OCI-LY1 (cell line): ENCODE data around the gene PPM1E.

Experiments
- H2AFZ ChIP-seq: fragments of 200-600 bp; sonication (generic), shearing (Covaris generic); 2 replicates; pipeline ENCODE4 v1.6.0; 2014; ENCODE audit warnings: antibody characterized with exemption, mild to moderate bottlenecking, low read length
- H3F3A ChIP-seq: fragments of 200-600 bp; sonication (generic), shearing (Covaris generic); 2 replicates; pipeline ENCODE4 v1.6.0; 2014; ENCODE audit warnings: mild to moderate bottlenecking, antibody characterized with exemption, low read length, moderate library complexity; ENCODE audit not compliant: insufficient read depth
- H3K27ac ChIP-seq: fragments of 200-600 bp; sonication (generic); 2 replicates; pipeline ENCODE4 v1.5.1; 2014; ENCODE audit warnings: low read length, mixed run types, mild to moderate bottlenecking, low read depth; ENCODE audit not compliant: poor library complexity, severe bottlenecking
- H3K27me3 ChIP-seq: fragments of 200-600 bp; sonication (generic); 2 replicates; pipeline ENCODE4 v1.6.0; 2014; ENCODE audit warnings: antibody characterized with exemption, mild to moderate bottlenecking, low read length, moderate library complexity; ENCODE audit not compliant: insufficient read depth
- H3K36me3 ChIP-seq: fragments of 200-600 bp; sonication (generic); 2 replicates; pipeline ENCODE4 v1.6.1; 2014; ENCODE audit warnings: mild to moderate bottlenecking, antibody characterized with exemption, low read length, moderate library complexity, mixed read lengths; ENCODE audit not compliant: insufficient read depth
- H3K4me1 ChIP-seq: fragments of 200-600 bp; sonication (generic); 2 replicates; pipeline ENCODE4 v1.5.1; 2014; ENCODE audit warnings: mild to moderate bottlenecking, low read length, moderate library complexity; ENCODE audit not compliant: insufficient read depth, severe bottlenecking
- H3K4me2 ChIP-seq: fragments of 200-600 bp; sonication (generic), shearing (Covaris generic); 2 replicates; pipeline ENCODE4 v1.6.1; 2014; ENCODE audit warnings: low read length
- H3K4me3 ChIP-seq: fragments of 200-600 bp; sonication (generic); 2 replicates; pipeline ENCODE4 v1.5.1; 2014; ENCODE audit warnings: low read length, low read depth, mild to moderate bottlenecking, mixed read lengths; ENCODE audit not compliant: poor library complexity, severe bottlenecking
- H3K79me2 ChIP-seq: fragments of 200-600 bp; shearing (Covaris generic); 2 replicates; pipeline ENCODE4 v1.6.1; 2016; ENCODE audit warnings: mixed run types, low read length, mixed read lengths; ENCODE audit not compliant: insufficient read depth
- H3K9ac ChIP-seq: fragments of 200-600 bp; sonication (generic), shearing (Covaris generic); 2 replicates; pipeline ENCODE4 v1.6.1; 2014; ENCODE audit warnings: mild to moderate bottlenecking, low read length, mixed read lengths
- H3K9me2 ChIP-seq: fragments of 200-600 bp; sonication (generic), shearing (Covaris generic); 2 replicates; pipeline ENCODE4 v1.6.1; 2014; ENCODE audit warnings: low read depth, mild to moderate bottlenecking, low read length, mixed read lengths
- H3K9me3 ChIP-seq: fragments of 200-600 bp; shearing (Covaris generic); 2 replicates; pipeline ENCODE4 v1.6.1; 2014; ENCODE audit warnings: low read length, mixed read lengths
- H4K20me1 ChIP-seq: fragments of 200-600 bp; sonication (generic), shearing (Covaris generic); 2 replicates; pipeline ENCODE4 v1.6.0; 2016; ENCODE audit warnings: mild to moderate bottlenecking, low read length; ENCODE audit not compliant: insufficient read depth
- EZH2 ChIP-seq: fragments of 200-600 bp; sonication (generic), shearing (Covaris generic); IDR thresholded peaks from 2 replicates; pipeline ENCODE4 v1.8.0; 2017; ENCODE audit warnings: borderline replicate concordance, mixed run types, mild to moderate bottlenecking, antibody characterized with exemption, low read length, moderate library complexity, mixed read lengths
- TF ChIP-seq, protein P1 (sequence below): fragments of 200-600 bp; sonication (generic), shearing (Covaris generic); IDR thresholded peaks from 2 replicates; pipeline ENCODE4 v1.5.1; 2017; ENCODE audit warnings: mild to moderate bottlenecking, antibody characterized with exemption, low read length, moderate library complexity, mixed read lengths

PPM1E gene

DNA sequence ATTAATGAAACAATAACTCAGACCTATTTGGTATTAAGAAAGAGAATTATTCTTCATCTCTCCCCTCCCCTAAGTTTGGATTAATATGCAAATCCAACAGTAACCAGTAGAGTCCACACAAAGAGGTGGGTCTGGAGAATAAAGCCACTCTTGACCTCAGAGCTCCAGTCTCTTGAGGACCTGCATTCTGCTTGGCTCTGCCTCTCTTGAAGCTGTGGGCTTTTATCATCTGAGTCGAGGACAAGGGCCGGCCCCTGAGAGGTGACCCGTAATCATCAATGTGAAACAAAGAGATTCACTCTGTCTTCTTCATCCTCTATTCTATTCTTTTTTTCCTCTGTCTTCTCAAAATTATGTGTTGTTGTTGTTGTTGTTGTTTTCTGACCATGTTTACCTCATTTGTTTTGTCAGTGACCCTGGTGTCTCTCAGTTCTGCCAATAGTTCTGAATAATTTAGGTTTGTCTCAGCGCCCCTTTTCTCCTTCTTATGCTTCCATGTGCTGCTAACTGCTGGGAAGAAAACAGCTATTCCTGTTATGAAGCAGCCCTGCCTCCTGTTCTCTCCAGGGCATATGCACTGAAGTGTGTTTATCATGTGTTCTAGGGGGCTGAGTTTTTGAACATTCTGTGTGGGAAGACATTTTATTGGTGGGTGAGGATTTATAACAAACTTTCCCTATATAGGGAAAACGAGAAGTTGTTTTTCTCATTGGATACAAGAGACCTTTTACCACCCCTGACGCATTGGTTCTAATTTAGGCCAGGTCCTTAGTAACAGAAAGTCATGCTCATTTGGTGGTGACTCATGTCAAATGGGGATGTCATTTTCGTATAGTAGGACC, 215.2 kb downstream of the PPM1E start:
- no peak overlapping the region for H3K4me3 ChIP-seq
- no peaks in the 10 kb centered on the region for H3F3A ChIP-seq
- no peak overlapping the region for H2AFZ ChIP-seq

DNA sequence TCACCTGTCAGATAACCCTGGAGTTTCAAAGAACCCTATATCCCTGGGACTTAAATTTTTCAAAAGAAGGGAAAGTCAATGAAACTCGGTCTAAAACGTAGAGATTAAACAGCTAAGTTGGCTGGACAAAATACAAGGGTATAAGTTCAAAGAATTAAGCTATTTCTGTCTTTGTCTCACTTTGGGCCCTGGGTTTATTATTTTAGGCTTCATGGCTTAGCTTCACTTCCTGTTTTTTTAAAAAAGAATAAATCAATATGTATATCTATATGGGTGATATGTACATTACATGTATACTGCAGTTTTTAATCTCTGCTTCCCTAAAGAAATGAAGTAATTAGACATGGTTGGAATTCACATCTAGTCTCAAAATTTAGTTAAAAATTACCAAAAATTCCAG, 218.7 kb downstream of the PPM1E start:
- Histone ChIP-seq H3K4me2 (no peak overlapping the region), H3K27ac (no peak overlapping the region), H3K36me3 (no peaks in the 10 kb centered on the region), H3F3A (no peaks in the 10 kb centered on the region), H3K4me3 (no peak overlapping the region), H3K9me3 (no peaks in the 10 kb centered on the region), H3K9ac (no peak overlapping the region), H3K9me2 (no peaks in the 10 kb centered on the region), H3K4me1 (peaks cover 7% of the 10 kb centered on the region), H4K20me1 (no peaks in the 10 kb centered on the region), H2AFZ (no peak overlapping the region), H3K27me3 (no peaks in the 10 kb centered on the region), H3K79me2 (no peaks in the 10 kb centered on the region)
- TF ChIP-seq, protein P1, sequence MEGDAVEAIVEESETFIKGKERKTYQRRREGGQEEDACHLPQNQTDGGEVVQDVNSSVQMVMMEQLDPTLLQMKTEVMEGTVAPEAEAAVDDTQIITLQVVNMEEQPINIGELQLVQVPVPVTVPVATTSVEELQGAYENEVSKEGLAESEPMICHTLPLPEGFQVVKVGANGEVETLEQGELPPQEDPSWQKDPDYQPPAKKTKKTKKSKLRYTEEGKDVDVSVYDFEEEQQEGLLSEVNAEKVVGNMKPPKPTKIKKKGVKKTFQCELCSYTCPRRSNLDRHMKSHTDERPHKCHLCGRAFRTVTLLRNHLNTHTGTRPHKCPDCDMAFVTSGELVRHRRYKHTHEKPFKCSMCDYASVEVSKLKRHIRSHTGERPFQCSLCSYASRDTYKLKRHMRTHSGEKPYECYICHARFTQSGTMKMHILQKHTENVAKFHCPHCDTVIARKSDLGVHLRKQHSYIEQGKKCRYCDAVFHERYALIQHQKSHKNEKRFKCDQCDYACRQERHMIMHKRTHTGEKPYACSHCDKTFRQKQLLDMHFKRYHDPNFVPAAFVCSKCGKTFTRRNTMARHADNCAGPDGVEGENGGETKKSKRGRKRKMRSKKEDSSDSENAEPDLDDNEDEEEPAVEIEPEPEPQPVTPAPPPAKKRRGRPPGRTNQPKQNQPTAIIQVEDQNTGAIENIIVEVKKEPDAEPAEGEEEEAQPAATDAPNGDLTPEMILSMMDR: no peak
- TF ChIP-seq EZH2: no peak

More for the DNA sequence above, 215.2 kb downstream of the PPM1E start:
- H3K9me3 ChIP-seq: no peaks in the 10 kb centered on the region
- no peaks in the 10 kb centered on the region for H4K20me1 ChIP-seq
- no peak overlapping the region for H3K27ac ChIP-seq
- H3K4me2 ChIP-seq: no peak overlapping the region
- peaks cover 7% of the 10 kb centered on the region for H3K4me1 ChIP-seq
- no peak overlapping the region for H3K9ac ChIP-seq
- no peaks in the 10 kb centered on the region for H3K9me2 ChIP-seq
- H3K36me3 ChIP-seq: no peaks in the 10 kb centered on the region
- TF ChIP-seq EZH2: no peak
- TF ChIP-seq, protein P1: no peak
- H3K27me3 ChIP-seq: no peaks in the 10 kb centered on the region
- no peaks in the 10 kb centered on the region for H3K79me2 ChIP-seq

DNA sequence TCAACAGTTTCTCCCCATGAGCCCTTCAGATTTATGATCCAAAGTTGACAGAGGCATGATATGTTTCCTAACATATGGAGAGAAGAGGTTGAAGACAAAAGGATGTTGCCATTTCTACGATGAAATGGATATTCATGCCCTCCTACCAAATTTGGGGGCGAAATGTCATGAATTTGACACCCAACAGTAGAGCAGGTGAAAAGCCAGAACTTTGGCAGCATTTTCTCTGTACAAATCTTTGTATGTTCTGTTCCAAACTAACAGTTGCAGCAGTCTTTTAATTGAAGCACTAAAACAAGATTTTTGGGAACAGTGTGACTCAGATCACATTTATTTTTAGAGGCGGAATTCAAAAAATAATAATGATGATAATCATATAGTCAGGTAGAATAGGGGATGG, 220.9 kb downstream of the PPM1E start:
- H3K27ac ChIP-seq: no peak overlapping the region
- no peaks in the 10 kb centered on the region for H3F3A ChIP-seq
- no peaks in the 10 kb centered on the region for H3K9me2 ChIP-seq
- no peaks in the 10 kb centered on the region for H3K27me3 ChIP-seq
- H3K4me3 ChIP-seq: no peak overlapping the region
- H3K9me3 ChIP-seq: no peaks in the 10 kb centered on the region
- H3K79me2 ChIP-seq: no peaks in the 10 kb centered on the region
- H3K4me2 ChIP-seq: no peak overlapping the region
- H2AFZ ChIP-seq: no peak overlapping the region
- TF ChIP-seq, protein P1: no peak
- no peak for TF ChIP-seq EZH2
- peaks cover 7% of the 10 kb centered on the region for H3K4me1 ChIP-seq
- H3K9ac ChIP-seq: no peak overlapping the region
- H3K36me3 ChIP-seq: no peaks in the 10 kb centered on the region
- H4K20me1 ChIP-seq: no peaks in the 10 kb centered on the region
